ELR (cell line): ENCODE results near the gene MAP3K3.

Experiments
- DNase-seq: peaks from one replicate; pipeline ENCODE4 v3.0.0-alpha.2; 2015; ENCODE audit warnings: low read depth

MAP3K3 gene

DNA sequence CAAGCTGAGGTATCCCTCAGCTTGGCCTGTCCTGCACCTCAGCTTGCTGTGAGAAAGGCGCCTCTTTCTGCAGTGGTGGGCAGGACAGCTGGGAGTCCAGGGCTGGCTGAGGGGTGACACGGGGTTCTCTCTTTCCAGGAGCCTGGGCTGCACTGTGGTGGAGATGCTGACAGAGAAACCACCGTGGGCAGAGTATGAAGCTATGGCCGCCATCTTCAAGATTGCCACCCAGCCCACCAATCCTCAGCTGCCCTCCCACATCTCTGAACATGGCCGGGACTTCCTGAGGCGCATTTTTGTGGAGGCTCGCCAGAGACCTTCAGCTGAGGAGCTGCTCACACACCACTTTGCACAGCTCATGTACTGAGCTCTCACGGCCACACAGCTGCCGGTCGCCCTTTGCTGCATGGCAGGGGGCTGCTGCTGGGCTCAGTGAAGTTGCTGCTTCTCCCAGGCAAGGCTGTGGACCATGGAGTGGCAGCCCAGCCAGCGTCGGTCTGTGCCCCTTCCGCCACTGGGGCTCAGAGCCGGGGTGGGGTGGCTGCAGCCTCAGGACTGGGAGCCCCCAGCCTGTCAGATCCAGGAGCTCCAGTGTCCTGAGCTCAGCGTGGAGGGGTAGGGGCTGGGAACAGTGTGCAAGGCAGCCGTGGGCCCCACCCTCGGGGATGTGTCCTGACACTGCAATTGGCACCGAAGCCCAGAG is 71.3 kb downstream of the MAP3K3 start:
- no peak for DNase-seq

DNA sequence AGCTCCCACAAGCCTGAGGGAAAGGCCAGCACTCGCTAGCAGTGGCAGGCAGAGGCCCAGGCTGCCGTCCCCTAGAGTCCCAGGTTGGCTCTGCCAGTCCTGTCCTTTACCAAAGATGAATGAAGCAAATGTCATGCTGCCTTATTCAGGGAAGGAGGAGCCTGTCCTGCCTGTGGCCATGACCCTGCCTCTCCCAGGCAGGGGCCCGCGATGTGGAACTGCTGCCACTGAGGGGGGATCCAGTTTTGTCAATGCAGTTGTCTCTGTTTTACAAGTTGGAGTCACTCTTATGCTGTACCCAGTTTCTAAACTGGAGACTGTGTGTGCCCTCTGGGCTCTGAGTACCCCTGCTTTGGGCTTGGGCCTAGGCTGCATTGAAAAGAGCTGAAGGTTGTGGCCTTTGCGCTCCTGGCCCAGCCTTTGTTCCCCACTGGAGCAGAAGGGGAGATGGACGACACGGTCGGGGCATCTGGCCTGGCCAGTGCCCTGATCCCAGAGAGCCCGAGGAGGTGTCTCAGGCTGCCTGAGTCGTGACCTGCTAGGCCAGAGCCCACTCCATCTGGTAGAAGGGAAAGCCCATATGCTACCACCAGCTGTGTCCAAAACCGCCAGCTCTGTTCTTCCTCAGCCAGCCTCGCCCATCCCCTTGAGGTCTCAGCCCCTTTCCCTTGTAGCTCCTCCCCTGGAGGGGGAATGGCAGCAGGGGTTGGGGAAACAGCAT is 72.2 kb downstream of the MAP3K3 start:
- DNase-seq, result no peak

DNA sequence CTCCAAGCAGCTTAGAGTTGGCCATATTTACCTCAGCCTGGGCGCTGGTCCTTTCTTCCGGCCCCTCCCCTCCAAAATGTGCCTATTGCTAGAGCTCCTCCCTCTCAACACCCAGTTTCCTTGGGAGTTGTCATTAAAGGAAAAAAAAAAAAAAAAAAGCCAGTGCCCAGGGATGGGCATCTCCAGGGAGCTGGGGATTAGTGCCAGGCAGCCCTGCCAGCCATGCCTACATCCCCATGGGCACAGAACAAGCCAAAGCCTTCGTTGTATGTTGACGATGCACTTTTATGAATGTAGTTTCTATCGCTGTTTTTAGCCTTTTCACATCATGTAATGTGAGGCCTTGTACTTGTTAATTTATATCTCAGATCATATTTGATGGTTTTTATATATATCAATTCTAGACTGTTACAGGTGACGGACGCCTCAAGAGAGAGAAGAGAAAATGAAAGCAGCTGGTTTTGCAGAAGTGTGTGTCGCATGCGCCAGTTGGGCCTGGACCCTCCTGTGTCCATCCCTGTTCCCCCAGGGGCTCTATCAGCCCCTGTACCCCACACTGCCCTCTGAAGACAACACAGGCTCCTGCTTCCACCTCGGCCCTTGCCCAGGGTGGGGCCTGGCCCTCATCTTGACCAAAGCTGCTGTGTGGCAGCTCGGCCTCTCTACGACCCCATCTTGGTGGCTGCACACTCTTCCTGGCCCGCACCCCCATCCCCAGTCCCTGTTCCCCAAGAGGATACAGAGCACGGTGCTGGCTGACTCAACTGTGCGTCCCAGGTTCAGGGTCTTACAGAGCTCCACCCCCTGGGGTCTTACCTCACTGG is 72.9 kb downstream of the MAP3K3 start:
- DNase-seq, result no peak

DNA sequence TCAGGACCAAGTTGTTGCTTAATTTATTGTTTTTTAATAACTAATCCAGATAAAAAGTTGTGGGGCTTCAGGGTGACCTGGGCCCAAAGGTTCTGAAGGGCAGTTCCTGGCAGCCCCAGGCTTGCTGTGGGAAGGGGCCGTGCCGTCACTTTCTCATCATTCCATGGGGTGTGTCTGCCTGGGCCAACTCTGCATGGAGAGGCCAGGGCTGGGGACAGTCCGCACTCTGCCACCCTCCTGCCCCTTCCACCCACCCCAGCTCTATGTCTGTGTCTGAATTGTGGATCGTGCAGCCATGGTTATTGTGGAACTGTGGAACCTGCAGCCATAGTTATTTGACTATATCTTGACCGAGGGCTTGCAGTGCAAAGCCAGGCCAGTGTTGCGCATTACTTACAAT is 73.7 kb downstream of the MAP3K3 start:
- no peak for DNase-seq

DNA sequence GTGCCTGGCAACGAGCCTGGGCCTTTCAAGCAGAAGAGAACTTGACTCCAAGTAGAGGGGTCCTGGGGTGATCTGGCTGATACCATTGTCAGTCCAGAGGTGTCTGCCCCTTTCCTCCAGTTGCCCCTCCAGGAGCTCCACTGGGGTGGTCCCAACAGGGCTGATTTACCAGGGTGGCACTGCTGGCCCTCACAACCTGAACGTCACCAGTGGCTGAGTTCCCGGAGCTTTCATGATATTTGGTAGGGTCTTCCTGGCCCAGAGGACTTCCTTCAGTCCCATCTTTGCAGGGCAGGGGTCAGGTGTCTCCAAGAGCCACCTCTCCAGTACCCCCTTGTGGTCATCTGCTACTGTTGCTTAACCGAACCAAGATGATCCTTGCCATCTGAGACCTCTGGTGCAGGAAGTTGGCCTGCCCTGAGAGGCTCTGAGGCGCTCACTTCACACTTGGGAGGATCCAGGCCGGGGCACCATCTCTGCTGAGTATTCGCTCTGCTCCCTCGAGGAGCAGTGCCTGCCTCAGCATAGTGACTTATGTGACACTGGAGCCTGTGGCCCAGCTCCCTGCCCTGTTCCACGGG is 74.3 kb downstream of the MAP3K3 start:
- peak; percentile 64 for DNase-seq

DNA sequence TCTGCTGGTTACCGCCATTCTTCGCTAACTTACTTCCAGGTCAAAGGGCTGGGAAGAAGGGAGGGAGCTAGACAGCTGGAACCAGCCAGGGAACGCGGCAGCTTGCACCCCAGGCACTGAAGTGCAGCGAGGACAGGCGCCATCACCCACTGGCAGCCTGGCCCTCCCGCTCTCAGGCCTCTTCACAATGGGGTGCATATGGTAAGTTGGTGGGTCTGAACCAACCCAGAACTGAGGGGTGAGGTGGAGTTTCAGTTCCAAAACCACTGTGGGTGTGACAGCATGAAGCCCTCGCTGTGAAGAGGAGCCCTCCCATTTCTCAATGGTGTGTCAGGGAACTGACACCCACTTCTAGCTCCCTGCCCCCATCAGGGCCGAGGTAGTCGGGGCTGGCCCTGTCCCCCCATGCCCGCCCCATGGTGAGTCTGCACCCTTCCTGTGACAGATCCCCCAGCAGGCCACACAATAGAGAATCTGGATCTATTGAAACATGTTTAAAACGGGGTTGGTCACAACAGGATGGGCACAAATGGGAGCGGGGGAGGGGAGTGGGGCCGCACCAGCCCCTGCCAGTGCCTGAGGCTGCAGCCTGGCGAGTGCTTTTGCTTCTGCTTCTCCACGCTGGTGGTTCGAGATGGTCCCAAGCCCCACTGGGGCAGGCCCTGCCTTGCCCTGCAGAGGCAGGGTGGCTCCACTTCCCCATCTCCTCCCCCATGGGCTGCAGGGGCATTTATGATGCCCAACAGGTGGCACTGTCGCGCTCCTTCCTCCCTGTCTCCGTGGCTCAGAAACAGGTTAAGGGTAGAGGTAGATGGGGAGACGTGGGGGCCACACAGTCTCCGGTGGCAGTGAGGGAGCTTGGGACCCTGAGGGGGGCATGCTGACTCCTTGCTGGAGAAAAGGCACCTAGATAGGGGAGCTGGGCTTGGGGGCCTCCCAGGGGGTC is 75.4 kb downstream of the MAP3K3 start:
- DNase-seq, result peak; percentile 48

DNA sequence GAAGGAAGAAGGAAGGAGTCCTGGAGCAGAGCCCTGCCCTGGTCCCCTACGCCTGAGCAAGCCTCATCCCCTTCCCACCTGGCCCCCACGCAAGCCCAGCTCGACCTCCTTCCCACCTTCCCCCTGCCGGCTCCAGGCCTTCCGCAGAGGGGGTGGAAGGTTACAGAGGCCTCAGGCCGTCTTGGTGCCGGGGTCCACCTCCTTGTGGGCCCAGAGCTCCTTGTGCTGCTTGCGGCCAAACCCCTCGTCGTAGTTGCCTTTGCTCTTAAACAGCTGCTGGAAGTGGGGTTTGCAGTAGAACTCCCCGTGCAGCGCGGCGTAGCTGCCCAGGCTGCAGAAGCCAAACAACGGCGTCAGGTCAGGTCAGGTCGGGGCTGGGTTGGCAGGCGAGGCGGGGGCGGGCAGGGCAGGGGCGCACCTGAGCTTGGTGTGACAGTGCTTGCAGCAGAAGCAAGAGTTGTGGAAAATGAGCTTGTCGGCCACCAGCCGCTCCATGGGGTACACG is 76.2 kb downstream of the MAP3K3 start:
- no peak for DNase-seq

DNA sequence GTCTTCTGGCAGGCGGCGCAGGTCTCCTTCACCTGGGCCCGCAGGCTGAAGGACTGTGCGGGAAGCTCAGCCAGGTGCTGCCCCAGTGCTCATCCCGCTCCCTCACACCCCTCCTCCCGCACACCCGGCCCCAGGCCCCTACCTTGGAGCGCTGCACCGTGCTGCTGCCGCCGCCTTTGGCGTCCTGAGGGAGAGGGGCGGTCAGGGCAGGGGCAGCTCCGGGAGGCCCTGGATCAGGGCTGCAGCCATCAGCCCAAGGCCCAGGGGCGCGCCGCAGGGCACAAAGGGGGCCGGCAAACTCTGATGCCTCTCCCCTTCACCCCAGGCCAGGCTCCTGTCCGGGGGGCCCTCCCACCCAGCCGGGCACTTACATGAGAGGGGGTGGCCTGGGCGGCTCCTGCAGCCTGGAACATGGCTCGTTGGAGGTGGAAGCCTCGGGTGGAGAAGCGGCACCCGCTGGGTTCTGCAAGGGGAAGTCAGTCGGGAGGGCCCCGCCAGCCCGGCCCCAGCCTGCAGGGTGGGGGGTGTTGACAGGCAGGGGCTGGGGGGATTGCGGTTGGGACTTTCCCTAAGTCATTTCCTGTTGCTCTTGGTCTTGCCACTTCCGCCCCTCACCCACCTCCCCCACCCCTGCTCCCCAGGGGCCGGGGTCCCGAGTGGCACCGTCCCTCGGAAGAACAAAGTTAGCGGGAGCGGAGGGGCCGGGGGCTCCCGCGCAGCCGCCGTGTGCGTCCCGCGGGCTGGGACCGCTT is 76.8 kb downstream of the MAP3K3 start:
- DNase-seq, result peak; percentile 42

DNA sequence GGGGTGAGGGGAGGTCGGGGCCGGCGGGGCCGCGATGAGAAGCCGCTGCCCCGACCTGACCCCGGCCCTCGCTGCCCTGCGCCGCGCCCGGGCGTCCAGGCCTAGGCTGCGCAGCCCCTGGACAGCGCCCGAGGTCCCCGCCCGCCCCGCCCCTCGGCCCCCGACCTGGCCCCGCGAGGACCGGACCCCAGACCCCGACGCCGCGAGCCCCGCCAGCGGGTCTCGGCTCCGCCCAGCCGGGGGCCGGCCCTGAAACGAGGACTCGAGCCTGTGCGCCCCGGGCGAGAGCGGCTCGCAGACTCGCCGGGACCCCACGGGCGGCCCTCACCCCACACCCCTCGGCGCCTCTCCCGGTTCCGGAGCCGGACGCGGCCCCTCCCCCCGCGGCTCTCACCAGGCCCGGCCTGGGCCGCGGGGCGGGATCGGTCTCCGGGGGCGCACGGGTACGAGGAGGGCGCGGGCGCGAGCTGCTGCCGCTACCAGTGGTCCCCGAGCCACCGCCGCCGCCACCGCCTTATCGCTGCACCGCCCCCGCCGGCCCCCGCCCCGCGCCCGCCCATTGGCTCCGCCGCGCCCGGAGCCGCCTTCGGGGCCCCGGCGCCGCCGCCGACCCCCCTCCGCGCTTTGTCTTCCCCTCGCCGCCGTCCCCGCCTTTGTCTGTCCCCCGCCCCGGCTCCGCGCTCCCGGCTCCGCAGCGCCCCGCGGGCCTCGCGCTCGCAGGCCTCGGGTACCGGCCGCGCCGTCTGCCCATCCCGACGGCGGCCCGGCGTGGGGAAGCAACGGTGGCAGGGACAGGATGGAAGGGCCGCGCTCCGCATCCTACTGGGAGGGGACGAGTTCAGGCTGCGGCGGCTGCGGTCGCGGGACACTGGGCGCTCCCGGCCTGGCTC is 77.7 kb downstream of the MAP3K3 start, which contains the start of gene LIMD2:
TSS of gene LIMD2 (minus strand) at position 488 of the 890 bp plus-strand sequence. CDS start 827 bp downstream, outside the sequence.
- DNase-seq, result peak; percentile 51

DNA sequence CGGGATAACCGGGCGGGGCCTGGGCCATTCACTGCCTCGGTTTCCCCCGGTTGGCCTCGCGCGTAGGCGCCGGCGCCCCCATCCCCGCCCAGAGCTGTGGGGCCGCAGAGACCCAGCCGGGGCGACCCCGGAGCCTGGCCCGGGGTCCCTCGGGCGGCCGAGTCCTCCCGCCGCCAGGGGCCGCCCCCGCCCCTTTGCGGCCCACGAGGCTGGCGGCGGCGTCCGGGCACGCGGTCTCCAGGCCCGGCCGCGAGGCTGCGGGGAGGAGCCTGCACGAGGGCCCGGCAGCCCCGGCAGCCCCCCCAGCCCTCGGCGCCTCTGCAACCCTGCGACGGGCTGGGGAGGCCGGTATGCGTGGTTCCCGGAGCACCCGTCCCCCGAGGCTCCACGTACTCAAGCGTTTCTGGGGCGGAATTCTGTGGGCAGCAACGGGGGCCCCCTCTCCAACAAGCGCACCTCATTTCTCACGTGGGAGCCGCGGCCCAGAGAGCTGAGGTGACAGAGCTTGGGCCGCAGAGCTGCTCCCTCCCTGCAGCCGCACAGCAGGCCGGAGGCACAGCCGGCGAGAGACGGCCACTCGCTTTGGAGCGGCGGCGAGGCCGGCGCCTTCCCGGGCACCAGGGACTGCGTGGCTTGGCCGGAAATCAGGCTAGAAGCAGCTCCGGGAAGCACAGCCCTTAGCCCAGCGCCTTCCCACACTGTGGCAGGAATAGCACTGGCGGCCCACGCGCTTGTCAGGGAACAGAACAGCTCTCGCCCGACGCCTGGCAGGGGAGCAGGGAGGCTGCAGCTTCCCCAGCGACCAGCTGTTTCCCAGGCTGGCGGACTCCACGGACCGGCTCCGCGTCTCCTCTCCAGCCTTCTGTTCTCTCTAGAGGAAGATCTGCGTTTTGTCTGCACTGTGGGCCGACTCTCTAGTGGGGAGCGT is 78.6 kb downstream of the MAP3K3 start:
- peak; percentile 43 for DNase-seq

DNA sequence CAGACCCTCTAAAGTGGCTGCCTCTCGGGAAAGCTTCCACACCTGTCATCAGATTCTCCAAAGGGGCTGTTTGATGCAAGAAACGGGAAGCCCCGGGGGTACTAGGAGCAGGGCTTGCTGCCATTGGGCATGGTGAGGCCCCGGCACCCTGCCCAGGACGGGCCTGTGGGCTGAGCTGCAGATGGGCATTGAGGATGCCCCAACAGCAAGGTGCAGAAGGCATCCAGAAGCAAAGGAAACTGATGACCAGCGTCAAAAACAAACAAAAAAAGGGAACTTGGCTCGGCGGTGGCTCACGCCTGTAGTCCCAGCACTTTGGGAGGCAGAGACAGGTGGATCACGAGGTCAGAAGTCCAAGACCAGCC is 79.2 kb downstream of the MAP3K3 start:
- no peak for DNase-seq

DNA sequence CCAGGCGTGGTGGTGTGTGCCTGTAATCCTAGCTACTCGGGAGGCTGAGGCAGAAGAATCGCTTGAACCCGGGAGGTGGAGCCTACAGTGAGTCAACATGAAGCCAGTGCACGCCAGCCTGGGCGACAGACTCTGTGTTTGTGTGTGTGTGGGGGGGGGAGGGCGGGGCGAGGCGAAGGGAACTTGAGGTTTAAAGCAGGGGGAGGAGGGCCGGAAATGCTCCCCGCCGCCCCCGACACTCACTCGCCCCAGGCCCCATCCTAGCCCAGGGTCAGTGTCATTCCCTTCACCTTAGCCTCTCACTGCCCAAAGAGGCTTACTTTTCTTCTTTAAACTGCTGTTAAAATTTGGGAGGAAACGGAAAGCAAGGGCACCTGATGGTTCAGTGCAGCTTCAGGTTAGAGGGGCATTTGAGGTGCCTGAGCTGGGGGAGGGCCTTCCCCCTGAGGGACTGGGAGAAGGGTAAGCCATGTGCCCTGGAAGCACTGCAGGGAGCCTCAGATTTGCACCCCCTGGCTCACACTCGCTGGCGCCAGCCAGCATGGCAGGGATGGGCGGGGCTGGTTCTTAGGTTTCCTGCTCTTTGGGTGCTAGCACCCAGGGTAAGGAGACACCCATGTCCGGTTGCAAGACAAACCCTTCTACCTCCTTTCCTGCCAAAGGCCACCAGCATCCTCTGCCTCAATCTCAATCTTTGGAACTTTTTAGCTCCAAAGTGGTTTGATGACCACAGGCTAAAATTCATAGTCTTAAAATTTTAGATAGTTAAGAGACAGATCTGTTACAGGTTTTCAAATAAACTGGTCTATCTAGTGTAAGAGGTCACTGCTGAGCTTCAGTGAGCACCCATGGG is 79.9 kb downstream of the MAP3K3 start:
- DNase-seq, result no peak

DNA sequence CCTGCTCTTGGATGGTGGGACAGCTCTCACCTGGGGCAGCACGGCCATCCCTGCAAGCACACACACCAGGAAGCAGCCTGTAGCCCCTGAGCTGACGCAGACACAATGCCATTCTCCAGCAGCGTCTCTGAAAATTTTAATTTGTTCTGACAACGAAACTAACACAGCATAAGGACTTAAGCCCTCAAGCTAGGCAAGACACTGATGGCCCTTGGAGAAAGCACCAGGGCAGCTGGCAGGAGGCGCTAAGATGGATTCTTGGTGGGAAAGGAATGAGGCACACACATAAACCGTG is 80.5 kb downstream of the MAP3K3 start:
- DNase-seq, result no peak

DNA sequence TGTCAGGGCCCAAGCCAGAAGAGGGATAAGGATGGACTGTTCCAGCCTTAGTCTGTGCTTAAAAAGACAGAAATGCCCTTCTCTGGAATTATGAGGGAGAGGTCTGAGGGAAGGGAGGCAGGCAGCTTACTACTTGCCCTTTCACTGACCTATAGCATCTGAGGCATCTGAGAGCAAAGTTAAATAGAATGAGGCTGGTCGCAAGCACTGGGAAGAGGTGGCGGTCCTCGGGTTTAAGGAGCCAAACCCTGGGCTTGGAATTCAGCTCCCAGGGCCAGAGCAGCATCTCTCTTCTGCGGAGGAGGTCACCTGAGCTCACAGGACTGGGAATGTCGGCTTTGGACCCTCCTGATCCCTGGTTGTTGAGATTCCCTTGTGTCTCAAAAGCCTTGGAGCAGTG is 80.8 kb downstream of the MAP3K3 start:
- DNase-seq, result no peak

DNA sequence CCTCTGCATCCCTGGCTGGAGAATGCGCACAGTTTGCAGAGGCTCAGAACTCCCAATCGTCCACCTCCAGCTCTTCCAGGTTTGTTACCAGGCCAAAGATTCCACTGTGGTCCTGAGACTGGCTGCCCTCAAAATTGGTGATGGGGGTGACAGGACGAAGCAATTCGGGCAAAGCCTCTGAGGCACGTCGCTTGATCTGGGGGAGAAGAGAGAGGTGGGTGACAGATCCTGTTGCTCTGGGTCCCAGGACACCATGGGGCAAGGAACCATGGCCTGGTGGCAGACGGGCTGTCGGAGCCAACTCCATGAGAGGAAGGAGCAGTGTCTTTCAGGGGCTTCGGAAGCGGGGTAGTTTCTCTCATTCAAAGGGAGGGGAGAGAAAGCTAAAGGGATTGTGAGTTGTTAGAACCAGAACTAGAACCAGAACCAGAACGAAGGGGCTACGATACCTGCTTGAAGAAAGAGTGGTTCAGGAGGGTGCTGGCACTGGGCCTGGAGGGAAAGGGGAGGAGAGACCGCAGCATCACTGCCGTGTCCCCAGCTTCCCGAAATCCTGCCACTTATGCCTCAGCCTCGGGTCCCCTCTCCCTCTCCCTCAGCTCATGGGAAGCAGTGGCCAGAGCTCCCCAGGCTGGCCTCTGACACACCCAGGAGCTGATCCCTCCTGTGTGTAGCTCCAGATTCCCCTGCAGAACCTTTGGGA is 81.5 kb downstream of the MAP3K3 start:
- DNase-seq, result no peak

DNA sequence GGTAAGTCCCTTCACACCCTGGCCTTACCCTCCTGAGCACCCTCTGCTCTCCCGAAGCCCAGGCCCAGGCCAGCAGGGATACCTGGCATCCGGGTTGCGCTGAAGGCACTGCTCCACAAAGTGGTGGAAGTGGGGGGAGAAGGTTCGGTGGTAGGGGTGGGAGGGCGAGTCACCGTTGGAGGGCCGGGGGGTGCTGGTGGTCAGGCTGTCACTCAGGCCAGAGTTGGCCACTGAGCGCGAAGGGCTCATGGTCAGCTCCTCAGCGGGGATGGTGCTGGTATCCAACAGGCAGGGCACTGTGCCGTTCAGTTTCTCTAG is 82.0 kb downstream of the MAP3K3 start:
- no peak for DNase-seq

DNA sequence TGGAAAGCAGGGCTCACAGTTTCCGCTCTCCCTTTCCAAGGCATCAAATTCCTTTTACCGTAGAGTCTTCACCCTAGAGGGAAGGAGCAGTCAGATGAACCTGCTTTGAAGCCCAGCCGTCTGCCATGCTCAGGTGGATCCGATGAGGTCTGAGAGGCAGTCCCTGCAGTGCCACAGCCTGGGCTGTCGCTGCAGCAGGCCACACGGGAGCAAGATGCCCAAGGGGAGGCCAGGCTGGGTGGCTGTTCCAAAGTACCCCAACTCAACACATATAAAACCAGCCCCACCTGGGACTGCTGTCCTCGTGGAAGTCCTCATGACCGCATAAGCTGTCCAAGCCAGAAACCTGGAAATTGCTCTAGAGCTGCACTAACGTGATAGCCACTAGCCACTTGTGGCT is 82.6 kb downstream of the MAP3K3 start:
- DNase-seq, result no peak
